WTC11 (cell line): ENCODE data around the gene CAVIN1. TPM values are rescaled to one million over a fixed set of nuclear protein-coding genes. Genes with fewer than 3 reads are reported as not detected.
"Not testable (repeated sequence)": the region's sequence is repeated elsewhere in the genome, so short reads cannot be mapped to it uniquely, and the experiment has no call there.

Experiments used
- ATAC-seq: fragments of 200-7000 bp; cut with Tn5 transposase; 2 replicates; pipeline ENCODE4 v1.10.0; 2021; ENCODE audit warnings: mild to moderate bottlenecking, moderate library complexity
- CTCF ChIA-PET: fragments of 300-600 bp; sonication (Branson Sonifier 250); formaldehyde crosslinking; loops from one replicate; lab custom pipeline; 2021; ENCODE audit warnings: antibody characterized with exemption; lab: Charles Lee
- POLR2A ChIA-PET: fragments of 350-600 bp; sonication (Branson Sonifier 250); formaldehyde crosslinking; loops from one replicate; lab custom pipeline; 2021; ENCODE audit warnings: antibody characterized with exemption; lab: Charles Lee
- DNase-seq: peaks from one replicate; pipeline ENCODE4 v3.0.0; 2021; ENCODE audit warnings: low spot score
- H3K27ac Mint-ChIP-seq: 2 replicates; pipeline ENCODE4 v1.8.0; 2021; ENCODE audit warnings: mixed read lengths
- H3K27me3 Mint-ChIP-seq: 2 replicates; pipeline ENCODE4 v1.8.0; 2021; ENCODE audit warnings: low read depth, mild to moderate bottlenecking, moderate library complexity, mixed read lengths
- H3K36me3 Mint-ChIP-seq: 2 replicates; pipeline ENCODE4 v1.8.0; 2021; ENCODE audit warnings: mixed read lengths
- H3K4me1 Mint-ChIP-seq: 2 replicates; pipeline ENCODE4 v1.8.0; 2022; ENCODE audit warnings: mixed read lengths
- H3K4me3 Mint-ChIP-seq: 2 replicates; pipeline ENCODE4 v1.8.0; 2021; ENCODE audit warnings: mild to moderate bottlenecking, moderate library complexity, mixed read lengths
- H3K9me3 Mint-ChIP-seq: 2 replicates; pipeline ENCODE4 v1.8.0; 2021; ENCODE audit warnings: mixed read lengths
- JUN ChIP-seq: sonication (generic); formaldehyde crosslinking; IDR thresholded peaks from 2 replicates; pipeline ENCODE4 v1.8.0; 2023; ENCODE audit warnings: mild to moderate bottlenecking, missing genetic modification reagents
- RORB ChIP-seq: fragments of 250-450 bp; sonication (Bioruptor Pico); IDR thresholded peaks from 2 replicates; pipeline ENCODE4 v1.9.0; 2021; ENCODE audit warnings: mild to moderate bottlenecking
- SMAD3 ChIP-seq: sonication (generic); formaldehyde crosslinking; IDR thresholded peaks from 2 replicates; pipeline ENCODE4 v1.8.0; 2022; ENCODE audit warnings: missing genetic modification reagents, mild to moderate bottlenecking, borderline replicate concordance
- ZNF416 ChIP-seq: fragments of 250-450 bp; sonication (Bioruptor Pico); IDR thresholded peaks from 2 replicates; pipeline ENCODE4 v1.9.0; 2021; ENCODE audit warnings: mild to moderate bottlenecking, inconsistent platforms
- total RNA-seq: library from RNA; stranded (reverse); gene quantifications from 3 replicates; pipeline ENCODE4 v1.2.3, GENCODE V29; 2021
- TF ChIP-seq, protein P1 (sequence below): sonication (generic); formaldehyde crosslinking; IDR thresholded peaks from 2 replicates; pipeline ENCODE4 v1.8.1; 2023; ENCODE audit warnings: mild to moderate bottlenecking, missing genetic modification reagents
- TF ChIP-seq, protein P2 (sequence below): sonication (generic); formaldehyde crosslinking; IDR thresholded peaks from 2 replicates; pipeline ENCODE4 v1.8.0; 2022; ENCODE audit warnings: mild to moderate bottlenecking, missing genetic modification reagents
- TF ChIP-seq, protein P3 (sequence below): fragments of 250-450 bp; sonication (Bioruptor Pico); IDR thresholded peaks from 2 replicates; pipeline ENCODE4 v1.9.0; 2021; ENCODE audit warnings: mild to moderate bottlenecking, borderline replicate concordance
- TF ChIP-seq, protein P4 (sequence below): sonication (generic); formaldehyde crosslinking; IDR thresholded peaks from 2 replicates; pipeline ENCODE4 v1.8.1; 2022; ENCODE audit warnings: mild to moderate bottlenecking, missing genetic modification reagents, moderate library complexity, borderline replicate concordance
- TF ChIP-seq, protein P5 (sequence below): sonication (generic); formaldehyde crosslinking; IDR thresholded peaks from 2 replicates; pipeline ENCODE4 v1.8.0; 2022; ENCODE audit warnings: mild to moderate bottlenecking, missing genetic modification reagents
- TF ChIP-seq, protein P6 (sequence below): sonication (generic); formaldehyde crosslinking; IDR thresholded peaks from 2 replicates; pipeline ENCODE4 v1.8.0; 2022; ENCODE audit warnings: mild to moderate bottlenecking, missing genetic modification reagents

CAVIN1 gene
- total RNA-seq, 1 experiment from 2014 or later: 24.6 TPM

DNA sequence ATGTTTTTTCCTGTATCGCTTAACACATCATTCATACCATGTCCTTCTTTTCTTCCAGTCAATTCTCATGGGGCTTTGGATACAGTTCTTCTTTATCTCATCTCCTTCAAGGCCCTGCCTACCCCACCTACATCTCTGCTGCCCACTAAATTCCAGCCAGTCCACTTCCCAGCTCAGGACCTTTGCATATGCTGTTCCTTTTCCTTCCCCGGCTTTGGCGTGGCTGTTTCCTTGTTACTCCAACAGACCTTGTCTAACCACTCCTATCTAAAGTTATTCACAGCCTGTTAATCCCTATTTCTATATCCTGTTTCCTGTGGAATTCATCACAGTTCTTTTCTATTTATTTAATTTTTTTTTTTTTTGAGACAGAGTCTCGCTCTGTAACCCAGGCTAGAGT is 28.2 kb downstream of the CAVIN1 start (continued):
- TF ChIP-seq, protein P1, sequence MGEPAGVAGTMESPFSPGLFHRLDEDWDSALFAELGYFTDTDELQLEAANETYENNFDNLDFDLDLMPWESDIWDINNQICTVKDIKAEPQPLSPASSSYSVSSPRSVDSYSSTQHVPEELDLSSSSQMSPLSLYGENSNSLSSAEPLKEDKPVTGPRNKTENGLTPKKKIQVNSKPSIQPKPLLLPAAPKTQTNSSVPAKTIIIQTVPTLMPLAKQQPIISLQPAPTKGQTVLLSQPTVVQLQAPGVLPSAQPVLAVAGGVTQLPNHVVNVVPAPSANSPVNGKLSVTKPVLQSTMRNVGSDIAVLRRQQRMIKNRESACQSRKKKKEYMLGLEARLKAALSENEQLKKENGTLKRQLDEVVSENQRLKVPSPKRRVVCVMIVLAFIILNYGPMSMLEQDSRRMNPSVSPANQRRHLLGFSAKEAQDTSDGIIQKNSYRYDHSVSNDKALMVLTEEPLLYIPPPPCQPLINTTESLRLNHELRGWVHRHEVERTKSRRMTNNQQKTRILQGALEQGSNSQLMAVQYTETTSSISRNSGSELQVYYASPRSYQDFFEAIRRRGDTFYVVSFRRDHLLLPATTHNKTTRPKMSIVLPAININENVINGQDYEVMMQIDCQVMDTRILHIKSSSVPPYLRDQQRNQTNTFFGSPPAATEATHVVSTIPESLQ (CRISPR knock-in tag): no peak
- TF ChIP-seq, protein P2, sequence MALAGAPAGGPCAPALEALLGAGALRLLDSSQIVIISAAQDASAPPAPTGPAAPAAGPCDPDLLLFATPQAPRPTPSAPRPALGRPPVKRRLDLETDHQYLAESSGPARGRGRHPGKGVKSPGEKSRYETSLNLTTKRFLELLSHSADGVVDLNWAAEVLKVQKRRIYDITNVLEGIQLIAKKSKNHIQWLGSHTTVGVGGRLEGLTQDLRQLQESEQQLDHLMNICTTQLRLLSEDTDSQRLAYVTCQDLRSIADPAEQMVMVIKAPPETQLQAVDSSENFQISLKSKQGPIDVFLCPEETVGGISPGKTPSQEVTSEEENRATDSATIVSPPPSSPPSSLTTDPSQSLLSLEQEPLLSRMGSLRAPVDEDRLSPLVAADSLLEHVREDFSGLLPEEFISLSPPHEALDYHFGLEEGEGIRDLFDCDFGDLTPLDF (CRISPR knock-in tag): no peak
- no peak for TF ChIP-seq SMAD3 (CRISPR knock-in tag)
- TF ChIP-seq, protein P3, sequence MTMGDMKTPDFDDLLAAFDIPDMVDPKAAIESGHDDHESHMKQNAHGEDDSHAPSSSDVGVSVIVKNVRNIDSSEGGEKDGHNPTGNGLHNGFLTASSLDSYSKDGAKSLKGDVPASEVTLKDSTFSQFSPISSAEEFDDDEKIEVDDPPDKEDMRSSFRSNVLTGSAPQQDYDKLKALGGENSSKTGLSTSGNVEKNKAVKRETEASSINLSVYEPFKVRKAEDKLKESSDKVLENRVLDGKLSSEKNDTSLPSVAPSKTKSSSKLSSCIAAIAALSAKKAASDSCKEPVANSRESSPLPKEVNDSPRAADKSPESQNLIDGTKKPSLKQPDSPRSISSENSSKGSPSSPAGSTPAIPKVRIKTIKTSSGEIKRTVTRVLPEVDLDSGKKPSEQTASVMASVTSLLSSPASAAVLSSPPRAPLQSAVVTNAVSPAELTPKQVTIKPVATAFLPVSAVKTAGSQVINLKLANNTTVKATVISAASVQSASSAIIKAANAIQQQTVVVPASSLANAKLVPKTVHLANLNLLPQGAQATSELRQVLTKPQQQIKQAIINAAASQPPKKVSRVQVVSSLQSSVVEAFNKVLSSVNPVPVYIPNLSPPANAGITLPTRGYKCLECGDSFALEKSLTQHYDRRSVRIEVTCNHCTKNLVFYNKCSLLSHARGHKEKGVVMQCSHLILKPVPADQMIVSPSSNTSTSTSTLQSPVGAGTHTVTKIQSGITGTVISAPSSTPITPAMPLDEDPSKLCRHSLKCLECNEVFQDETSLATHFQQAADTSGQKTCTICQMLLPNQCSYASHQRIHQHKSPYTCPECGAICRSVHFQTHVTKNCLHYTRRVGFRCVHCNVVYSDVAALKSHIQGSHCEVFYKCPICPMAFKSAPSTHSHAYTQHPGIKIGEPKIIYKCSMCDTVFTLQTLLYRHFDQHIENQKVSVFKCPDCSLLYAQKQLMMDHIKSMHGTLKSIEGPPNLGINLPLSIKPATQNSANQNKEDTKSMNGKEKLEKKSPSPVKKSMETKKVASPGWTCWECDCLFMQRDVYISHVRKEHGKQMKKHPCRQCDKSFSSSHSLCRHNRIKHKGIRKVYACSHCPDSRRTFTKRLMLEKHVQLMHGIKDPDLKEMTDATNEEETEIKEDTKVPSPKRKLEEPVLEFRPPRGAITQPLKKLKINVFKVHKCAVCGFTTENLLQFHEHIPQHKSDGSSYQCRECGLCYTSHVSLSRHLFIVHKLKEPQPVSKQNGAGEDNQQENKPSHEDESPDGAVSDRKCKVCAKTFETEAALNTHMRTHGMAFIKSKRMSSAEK: no peak
- TF ChIP-seq ZNF416: no peak

DNA sequence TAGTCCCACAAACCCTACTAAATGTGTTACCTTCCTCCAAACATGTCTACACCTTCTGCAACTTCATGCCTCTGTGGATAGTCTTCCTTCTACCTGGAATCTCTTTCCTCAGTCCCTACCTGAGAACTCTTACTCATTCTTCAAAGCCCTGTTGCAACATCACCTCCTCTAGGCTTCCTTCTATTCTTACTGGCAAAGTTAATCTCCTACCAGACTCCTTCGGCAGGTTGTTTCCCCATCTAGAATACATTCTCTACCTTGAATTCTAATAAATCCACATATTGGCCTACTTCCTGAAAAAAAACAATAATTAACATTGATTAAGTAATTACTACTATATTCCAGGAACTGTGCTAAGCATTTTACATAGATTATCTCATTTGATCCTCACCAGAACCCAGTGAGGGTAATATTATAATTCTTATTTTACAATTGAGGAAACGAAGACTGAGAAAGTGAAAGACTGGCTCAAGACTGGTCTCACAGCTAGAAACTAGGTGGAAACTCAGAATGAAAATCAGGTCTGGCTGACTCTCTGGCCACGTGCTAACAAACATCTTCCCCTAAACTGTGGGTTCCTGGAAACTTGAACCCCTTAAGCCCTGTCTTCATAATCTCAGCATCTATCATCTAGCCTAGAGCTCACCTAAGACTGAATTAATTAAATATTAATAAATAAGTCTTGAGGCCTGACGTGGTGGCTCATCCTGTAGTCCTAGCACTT is 30.2 kb downstream of the CAVIN1 start:
- Mint-ChIP-seq H3K4me1 (peaks cover 19% of the 10 kb centered on the region), H3K9me3 (peaks cover 4% of the 10 kb centered on the region), H3K27me3 (no peaks in the 10 kb centered on the region), H3K27ac (no peak overlapping the region), H3K4me3 (no peak overlapping the region), H3K36me3 (no peaks in the 10 kb centered on the region)
- TF ChIP-seq, protein P4, sequence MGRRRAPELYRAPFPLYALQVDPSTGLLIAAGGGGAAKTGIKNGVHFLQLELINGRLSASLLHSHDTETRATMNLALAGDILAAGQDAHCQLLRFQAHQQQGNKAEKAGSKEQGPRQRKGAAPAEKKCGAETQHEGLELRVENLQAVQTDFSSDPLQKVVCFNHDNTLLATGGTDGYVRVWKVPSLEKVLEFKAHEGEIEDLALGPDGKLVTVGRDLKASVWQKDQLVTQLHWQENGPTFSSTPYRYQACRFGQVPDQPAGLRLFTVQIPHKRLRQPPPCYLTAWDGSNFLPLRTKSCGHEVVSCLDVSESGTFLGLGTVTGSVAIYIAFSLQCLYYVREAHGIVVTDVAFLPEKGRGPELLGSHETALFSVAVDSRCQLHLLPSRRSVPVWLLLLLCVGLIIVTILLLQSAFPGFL (CRISPR knock-in tag): no peak
- TF ChIP-seq, protein P5, sequence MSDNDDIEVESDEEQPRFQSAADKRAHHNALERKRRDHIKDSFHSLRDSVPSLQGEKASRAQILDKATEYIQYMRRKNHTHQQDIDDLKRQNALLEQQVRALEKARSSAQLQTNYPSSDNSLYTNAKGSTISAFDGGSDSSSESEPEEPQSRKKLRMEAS (CRISPR knock-in tag): no peak
- TF ChIP-seq JUN (CRISPR knock-in tag) (no peak), RORB (CRISPR knock-in tag) (no peak)
- TF ChIP-seq, protein P6, sequence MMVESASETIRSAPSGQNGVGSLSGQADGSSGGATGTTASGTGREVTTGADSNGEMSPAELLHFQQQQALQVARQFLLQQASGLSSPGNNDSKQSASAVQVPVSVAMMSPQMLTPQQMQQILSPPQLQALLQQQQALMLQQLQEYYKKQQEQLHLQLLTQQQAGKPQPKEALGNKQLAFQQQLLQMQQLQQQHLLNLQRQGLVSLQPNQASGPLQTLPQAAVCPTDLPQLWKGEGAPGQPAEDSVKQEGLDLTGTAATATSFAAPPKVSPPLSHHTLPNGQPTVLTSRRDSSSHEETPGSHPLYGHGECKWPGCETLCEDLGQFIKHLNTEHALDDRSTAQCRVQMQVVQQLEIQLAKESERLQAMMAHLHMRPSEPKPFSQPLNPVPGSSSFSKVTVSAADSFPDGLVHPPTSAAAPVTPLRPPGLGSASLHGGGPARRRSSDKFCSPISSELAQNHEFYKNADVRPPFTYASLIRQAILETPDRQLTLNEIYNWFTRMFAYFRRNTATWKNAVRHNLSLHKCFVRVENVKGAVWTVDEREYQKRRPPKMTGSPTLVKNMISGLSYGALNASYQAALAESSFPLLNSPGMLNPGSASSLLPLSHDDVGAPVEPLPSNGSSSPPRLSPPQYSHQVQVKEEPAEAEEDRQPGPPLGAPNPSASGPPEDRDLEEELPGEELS (CRISPR knock-in tag): no peak
- no peak for ATAC-seq
- CTCF ChIA-PET: interaction anchor here (1.4 to 2.2 kb wide), 3 partner anchors 10 to 81 kb away, joined by 4 to 6 read pairs (median 5); no protein-coding TSS in a partner anchor
- no peak for DNase-seq
- POLR2A ChIA-PET: no interaction called here

DNA sequence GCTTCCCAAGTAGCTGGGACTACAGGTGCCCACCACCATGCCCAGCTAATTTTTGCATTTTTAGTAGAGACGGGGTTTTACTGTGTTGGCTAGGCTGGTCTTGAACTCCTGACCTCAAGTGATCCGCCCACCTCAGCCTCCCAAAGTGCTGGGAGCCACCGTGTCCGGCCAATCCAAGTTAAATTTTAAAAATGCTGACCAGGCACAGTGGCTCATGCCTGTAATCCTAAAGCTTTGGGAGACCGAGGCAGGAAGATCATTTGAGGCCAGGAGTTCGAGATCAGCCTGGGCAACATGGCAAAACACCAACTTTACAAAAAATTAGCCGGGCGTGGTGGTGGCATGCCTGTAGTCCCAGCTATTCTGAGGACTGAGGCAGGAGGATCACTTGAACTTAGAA is 31.6 kb downstream of the CAVIN1 start:
- H3K9me3 Mint-ChIP-seq, H3K4me3 Mint-ChIP-seq, ATAC-seq, H3K36me3 Mint-ChIP-seq, H3K27me3 Mint-ChIP-seq, DNase-seq, H3K27ac Mint-ChIP-seq, POLR2A ChIA-PET: not testable (repeated sequence)
- H3K4me1 Mint-ChIP-seq: peaks cover 30% of the 10 kb centered on the region
- CTCF ChIA-PET: interaction anchor here (1.0 to 2.2 kb wide), 3 partner anchors 15 to 79 kb away, joined by 4 to 6 read pairs (median 4); no protein-coding TSS in a partner anchor
